SK-N-SH (cell line): Measurements from ENCODE around the gene LRR1. TPM values are rescaled to one million over a fixed set of nuclear protein-coding genes. Genes with fewer than 3 reads are reported as not detected.

ENCODE experiments used
- CTCF ChIA-PET: fragments of 300-600, 350-600 bp; formaldehyde crosslinking; extraction: SDS; loops from one replicate; lab custom pipeline; 2021; lab: Yijun Ruan, JAX
- POLR2A ChIA-PET: fragments of 350-600 bp; sonication (Branson Sonifier 250); formaldehyde crosslinking; extraction: SDS; loops from one replicate; lab custom pipeline; 2020; ENCODE audit warnings: antibody characterized with exemption, inconsistent platforms; lab: Yijun Ruan, JAX
- DNase-seq: peaks from one replicate; pipeline ENCODE4 v3.0.0; 2012
- H2AFZ ChIP-seq: fragments of 200-600 bp; sonication (generic); 2 replicates; pipeline ENCODE4 v1.8.1; 2016; ENCODE audit warnings: antibody characterized with exemption, mild to moderate bottlenecking, low read depth
- H3F3A ChIP-seq: fragments of 200-600 bp; sonication (generic); replicated peaks from 2 replicates; pipeline ENCODE3; 2016; ENCODE audit warnings: antibody characterized with exemption, mild to moderate bottlenecking; ENCODE audit not compliant: insufficient read depth
- H3K27ac ChIP-seq, 2 experiments: fragments of 200-500 bp in 1 of 2; fragments of 200-600 bp in 1 of 2; sonication (Bioruptor generic) in 1 of 2; sonication (generic), shearing (Covaris generic) in 1 of 2; 2 replicates each; pipeline versions ENCODE4 v1.5.1 to v1.6.1; 2014 to 2016; ENCODE audit warnings: low read depth in 2 of 2, inconsistent platforms in 1 of 2, low read length in 1 of 2, mild to moderate bottlenecking in 1 of 2, mixed read lengths in 1 of 2
- H3K27me3 ChIP-seq: fragments of 200-600 bp; sonication (generic), shearing (Covaris generic); 2 replicates; pipeline ENCODE4 v1.6.1; 2016; ENCODE audit warnings: mixed run types; ENCODE audit not compliant: insufficient read depth
- H3K36me3 ChIP-seq, 2 experiments: fragments of 200-500 bp in 1 of 2; fragments of 200-600 bp in 1 of 2; sonication (Bioruptor generic) in 1 of 2; sonication (generic) in 1 of 2; replicated peaks in 1 of 2; 2 replicates each; pipeline versions ENCODE3 to v1.5.1; 2014 to 2016; ENCODE audit warnings: low read length in 1 of 2, mild to moderate bottlenecking in 1 of 2; ENCODE audit not compliant: insufficient read depth in 2 of 2, control insufficient read depth in 1 of 2
- H3K4me1 ChIP-seq, 2 experiments: fragments of 200-500 bp in 1 of 2; fragments of 200-600 bp in 1 of 2; sonication (Bioruptor generic) in 1 of 2; sonication (generic), shearing (Covaris generic) in 1 of 2; 2 replicates each; pipeline versions ENCODE4 v1.5.1 to v1.6.1; 2014 to 2016; ENCODE audit warnings: low read depth in 1 of 2, low read length in 1 of 2, mixed run types in 1 of 2; ENCODE audit not compliant: insufficient read depth in 2 of 2, control insufficient read depth in 1 of 2
- H3K4me2 ChIP-seq: fragments of 200-600 bp; sonication (generic), shearing (Covaris generic); 2 replicates; pipeline ENCODE4 v1.6.1; 2017; ENCODE audit warnings: mixed run types
- H3K4me3 ChIP-seq, 2 experiments: fragments of 200-500 bp in 1 of 2; fragments of 200-600 bp in 1 of 2; sonication (Bioruptor generic) in 1 of 2; sonication (generic), shearing (Covaris generic) in 1 of 2; 2 replicates each; pipeline versions ENCODE4 v1.5.1 to v1.8.1; 2014 to 2016; ENCODE audit warnings: low read depth in 2 of 2, inconsistent platforms in 1 of 2, low read length in 1 of 2, mild to moderate bottlenecking in 1 of 2, mixed read lengths in 1 of 2, moderate library complexity in 1 of 2
- H3K79me2 ChIP-seq: fragments of 200-600 bp; sonication (generic); 2 replicates; pipeline ENCODE4 v1.8.1; 2017; ENCODE audit warnings: mild to moderate bottlenecking; ENCODE audit not compliant: insufficient read depth
- H3K9ac ChIP-seq: fragments of 200-600 bp; sonication (generic); 2 replicates; pipeline ENCODE4 v1.6.1; 2017; ENCODE audit warnings: mixed run types
- H3K9me2 ChIP-seq: fragments of 200-600 bp; sonication (generic); 2 replicates; pipeline ENCODE4 v1.6.1; 2017; ENCODE audit warnings: mixed run types
- H3K9me3 ChIP-seq: fragments of 200-600 bp; sonication (generic); 2 replicates; pipeline ENCODE4 v1.6.1; 2017; ENCODE audit warnings: mixed run types, mild to moderate bottlenecking, moderate library complexity
- H4K20me1 ChIP-seq: fragments of 200-600 bp; sonication (generic); 2 replicates; pipeline ENCODE4 v1.6.1; 2017; ENCODE audit warnings: mild to moderate bottlenecking, mixed run types; ENCODE audit not compliant: insufficient read depth
- CTCF ChIP-seq: fragments of 200-600 bp; sonication (generic); IDR thresholded peaks from 2 replicates; pipeline ENCODE4 v1.6.1; 2017; ENCODE audit warnings: antibody characterized with exemption, mild to moderate bottlenecking, moderate library complexity
- EP300 ChIP-seq, 2 experiments: IDR thresholded peaks; 2 replicates each; pipeline versions ENCODE4 v1.4.0 to v1.6.1; 2012; ENCODE audit warnings: borderline replicate concordance in 1 of 2, low read depth in 1 of 2, low read length in 1 of 2
- EZH2phosphoT487 ChIP-seq: fragments of 200-600 bp; sonication (generic); IDR thresholded peaks from 2 replicates; pipeline ENCODE4 v1.6.1; 2017; ENCODE audit warnings: low read depth, mixed run types, mild to moderate bottlenecking, antibody characterized with exemption, moderate library complexity, borderline replicate concordance
- FOXJ3 ChIP-seq: sonication (generic); formaldehyde crosslinking; IDR thresholded peaks from 2 replicates; pipeline ENCODE4 v1.5.1; 2020; ENCODE audit warnings: mild to moderate bottlenecking, missing genetic modification reagents
- GABPA ChIP-seq: IDR thresholded peaks from 2 replicates; pipeline ENCODE4 v1.4.0; 2012; ENCODE audit warnings: low read depth, mild to moderate bottlenecking
- IRF3 ChIP-seq: fragments of 150-350 bp; IDR thresholded peaks from 2 replicates; pipeline ENCODE4 v1.6.1; 2016; ENCODE audit warnings: mild to moderate bottlenecking, low read depth, low read length
- MEF2A ChIP-seq: IDR thresholded peaks from 2 replicates; pipeline ENCODE4 v1.4.0; 2012; ENCODE audit warnings: low read depth, borderline replicate concordance
- NRF1 ChIP-seq: IDR thresholded peaks from 2 replicates; pipeline ENCODE4 v1.6.1; 2012; ENCODE audit warnings: low read depth, mild to moderate bottlenecking, low read length
- RCOR1 ChIP-seq: fragments of 150-350 bp; IDR thresholded peaks from 2 replicates; pipeline ENCODE4 v1.6.1; 2017; ENCODE audit warnings: antibody characterized with exemption, low read length
- RFX5 ChIP-seq: IDR thresholded peaks from 2 replicates; pipeline ENCODE4 v1.6.1; 2012; ENCODE audit warnings: mild to moderate bottlenecking, improper control_type of control experiment, low read length
- SMC3 ChIP-seq: IDR thresholded peaks from 2 replicates; pipeline ENCODE4 v1.6.1; 2012; ENCODE audit warnings: low read depth, low read length, improper control_type of control experiment
- TAF1 ChIP-seq: IDR thresholded peaks from 2 replicates; pipeline ENCODE4 v1.6.1; 2012; ENCODE audit warnings: low read depth, mild to moderate bottlenecking, low read length, moderate library complexity, borderline replicate concordance
- TEAD4 ChIP-seq: IDR thresholded peaks from 2 replicates; pipeline ENCODE4 v1.4.0; 2012; ENCODE audit warnings: mild to moderate bottlenecking, borderline replicate concordance; ENCODE audit not compliant: insufficient read depth
- USF1 ChIP-seq: IDR thresholded peaks from 2 replicates; pipeline ENCODE4 v1.4.0; 2012; ENCODE audit warnings: low read depth, borderline replicate concordance
- YY1 ChIP-seq: IDR thresholded peaks from 2 replicates; pipeline ENCODE4 v1.4.0; 2012; ENCODE audit warnings: low read depth, mild to moderate bottlenecking
- ZBTB33 ChIP-seq: IDR thresholded peaks from 2 replicates; pipeline ENCODE4 v1.4.0; 2012; ENCODE audit warnings: low read depth, borderline replicate concordance
- polyA plus RNA-seq, 3 experiments: library from polyadenylated mRNA; depleted of rRNA; stranded (reverse); fragments of >200 nt; gene quantifications; 2 replicates each; pipeline ENCODE4 v1.2.3, GENCODE V29; 2012

LRR1 gene
- polyA plus RNA-seq, 1 of the 3 experiments (the other 2 are of a cell fraction), result 9.3 TPM

GRCh38 chr14:49642163-49642562 lies 43.4 kb downstream of the LRR1 start:
- Histone ChIP-seq H3K4me3 (no peak overlapping the region), H3K27me3 (no peaks in the 10 kb centered on the region), H3K36me3 (peaks cover 14 to 32% of the 10 kb centered on the region in 2 experiments), H4K20me1 (peaks cover 8% of the 10 kb centered on the region; the same call in 1 of the 2 replicates), H3F3A (peaks cover 33% of the 10 kb centered on the region), H3K4me2 (no peak overlapping the region), H3K4me1 (peaks cover 0 to 3% of the 10 kb centered on the region in 2 experiments; a peak in 2 of 4 replicates), H3K27ac (peak overlapping the region in 1 of 2 experiments; percentile 12; a peak in 1 of 4 replicates), H3K9me2 (no peaks in the 10 kb centered on the region)
- CTCF ChIA-PET, result interaction anchor here (1.0 to 1.1 kb wide), 2 partner anchors 13 to 17 kb away, joined by 3 read pairs; no protein-coding TSS in a partner anchor
- DNase-seq, result no peak
- TF ChIP-seq SMC3, result no peak
- no peak for TF ChIP-seq CTCF
- TF ChIP-seq NRF1, result no peak
- no peak for TF ChIP-seq FOXJ3 (CRISPR knock-in tag)
- TF ChIP-seq EZH2phosphoT487, result no peak
- TF ChIP-seq GABPA, result no peak
- no peak for TF ChIP-seq USF1
- no peak for TF ChIP-seq MEF2A
- no peak for TF ChIP-seq ZBTB33
- no peak for TF ChIP-seq TAF1
- TF ChIP-seq TEAD4, result no peak
- TF ChIP-seq RCOR1, result no peak
- no peak for TF ChIP-seq EP300 (IDR thresholded peaks at IDR 0.05; ENCODE audit: borderline replicate concordance in 1 of 2, low read depth in 1 of 2, low read length in 1 of 2)
- no peak for TF ChIP-seq RFX5
- no peak for TF ChIP-seq IRF3
- no peak for TF ChIP-seq YY1
- TF ChIP-seq, all 33 proteins: peak for 0
- H3K79me2 ChIP-seq, result peaks cover 91% of the 10 kb centered on the region
- no peaks in the 10 kb centered on the region for H3K9me3 ChIP-seq
- no peak overlapping the region for H3K9ac ChIP-seq
- POLR2A ChIA-PET, result no interaction called here
- no peak overlapping the region for H2AFZ ChIP-seq
